ENCODE measurements around the gene RPA3.

Gene RPA3

GRCh38 chr7:7718492-7718891 lies at the start of gene RPA3:
RPA3 (minus strand) TSS chr7:7718607; CDS start chr7:7640418, 78,189 bp downstream.
- DNase-seq, result no peak

- no peak for DNase-seq
Observed at GRCh38 chr7:7766671-7767070, 48.3 kb upstream of the RPA3 start.

- peak; percentile 42 for DNase-seq
Observed at GRCh38 chr7:7765422-7765821, 47.0 kb upstream of the RPA3 start.

- peak; percentile 18 for DNase-seq
Observed at GRCh38 chr7:7764520-7765396, 46.4 kb upstream of the RPA3 start.

GRCh38 chr7:7761974-7762779 lies 43.8 kb upstream of the RPA3 start:
- DNase-seq, result peak; percentile 42

GRCh38 chr7:7761340-7761973 lies 43.0 kb upstream of the RPA3 start:
- DNase-seq, result peak; percentile 44

- no peak for DNase-seq
Observed at GRCh38 chr7:7757576-7757975, 39.2 kb upstream of the RPA3 start.

- no peak for DNase-seq
Observed at GRCh38 chr7:7756577-7756976, 38.2 kb upstream of the RPA3 start.

- DNase-seq, result no peak
Observed at GRCh38 chr7:7751243-7752092, 33.1 kb upstream of the RPA3 start.

- DNase-seq, result no peak
Observed at GRCh38 chr7:7750571-7751242, 32.3 kb upstream of the RPA3 start.

GRCh38 chr7:7746458-7746857 lies 28.1 kb upstream of the RPA3 start:
- DNase-seq, result no peak

- DNase-seq, result no peak
Observed at GRCh38 chr7:7745966-7746365, 27.6 kb upstream of the RPA3 start.

- no peak for DNase-seq
Observed at GRCh38 chr7:7745258-7745657, 26.9 kb upstream of the RPA3 start.

- DNase-seq, result no peak
Observed at GRCh38 chr7:7742223-7742622, 23.8 kb upstream of the RPA3 start.

GRCh38 chr7:7740037-7740355 lies 21.6 kb upstream of the RPA3 start:
- no peak for DNase-seq

- no peak for DNase-seq
Observed at GRCh38 chr7:7739204-7740036, 21.0 kb upstream of the RPA3 start.

- no peak for DNase-seq
Observed at GRCh38 chr7:7738622-7739021, 20.2 kb upstream of the RPA3 start.

- no peak for DNase-seq
Observed at GRCh38 chr7:7738177-7738576, 19.8 kb upstream of the RPA3 start.

- no peak for DNase-seq
Observed at GRCh38 chr7:7737674-7738073, 19.3 kb upstream of the RPA3 start.

GRCh38 chr7:7736671-7737070 lies 18.3 kb upstream of the RPA3 start:
- no peak for DNase-seq

GRCh38 chr7:7732621-7733281 lies 14.3 kb upstream of the RPA3 start:
- no peak for DNase-seq
